ENCODE measurements around the gene NMUR1.

GRCh38 chr2:231490801-231491200, 39.4 kb downstream of the NMUR1 start:
- TF ChIP-seq ZBTB21 (tag by site-specific recombination; IDR thresholded peaks at IDR 0.05) (no peak), CTCF (tag by site-specific recombination; IDR thresholded peaks at IDR 0.05) (no peak), ZBTB17 (tag by site-specific recombination; IDR thresholded peaks at IDR 0.05) (no peak), INSM2 (tag by site-specific recombination; IDR thresholded peaks at IDR 0.05) (no peak), ZNF670 (tag by site-specific recombination; IDR thresholded peaks at IDR 0.05; ENCODE audit: low read depth) (no peak)
